ENCODE data around the gene CDC25B. TPM values are rescaled to one million over a fixed set of nuclear protein-coding genes. Genes with fewer than 3 reads are reported as not detected.
A peak's percentile ranks its signal among the peaks of the same experiment; 100 is the strongest.

Gene CDC25B
- 223 TPM for total RNA-seq (2021; ENCODE audit: unreplicated experiment)
- 175 and 226 TPM in 2 replicates for polyA plus RNA-seq (2012)
- percentile 90 among the genes with signal in this experiment for Bru-seq, nascent RNA
- percentile 95 among the genes with signal in this experiment for BruChase-seq, experiment 1, labeled RNA remaining after a 6-hour chase
- BruChase-seq, experiment 2, labeled RNA remaining after a 2-hour chase: percentile 96 among the genes with signal in this experiment
- long read RNA-seq, transcript CDC25B-201 (16 exons, 3,597 nt): major isoform, 29 of 242 reads
- long read RNA-seq, partial matches to known transcripts: 179 of 242 reads
- long read RNA-seq, other reads (novel, unspliced or antisense): 24 of 242 reads

- ATAC-seq: peak; percentile 80
- ChIA-PET RAD21 (ENCODE audit: low non-redundant PET in 1 of 2, low total read pairs in 2 of 2, uncharacterized antibody in 2 of 2, unreplicated experiment in 2 of 2) (interaction anchor here in 1 of 2 experiments (0.6 to 0.8 kb wide), 2 partner anchors 16 to 23 kb away, joined by 3 read pairs; no protein-coding TSS in a partner anchor), POLR2A (interaction anchor here (1.1 to 2.5 kb wide), 3 partner anchors 17 to 25 kb away, joined by 5 to 14 read pairs (median 12); partner anchors contain the start of gene AP5S1), CTCF (interaction anchor here (0.7 to 1.9 kb wide), 7 partner anchors 9 to 59 kb away, joined by 3 to 9 read pairs (median 3); partner anchors contain the start of genes CENPB and SPEF1)
- Histone ChIP-seq H3K4me2 (ENCODE audit: low read length) (peak within 1 kb of the TSS; percentile 94), H3K9me3 (ENCODE audit: control insufficient read depth in 1 of 2, insufficient read depth in 1 of 2, low read depth in 1 of 2, low read length in 2 of 2) (no peaks in the 10 kb centered on the region), H3K27me3 (ENCODE audit: insufficient read depth, low read length) (no peaks in the 10 kb centered on the region), H2AFZ (ENCODE audit: low read depth, low read length, poor library complexity, severe bottlenecking) (no peak within 1 kb of the TSS), H3K9ac (ENCODE audit: low read length) (peak within 1 kb of the TSS; percentile 95), H3K36me3 (ENCODE audit: control insufficient read depth in 1 of 2, insufficient read depth in 2 of 2, low read length in 2 of 2) (peaks cover 18 to 28% of the 10 kb centered on the region in 2 experiments; a peak in 3 of 4 replicates), H3K4me1 (ENCODE audit: control insufficient read depth in 1 of 2, insufficient read depth in 2 of 2, low read length in 2 of 2) (peaks cover 25 to 51% of the 10 kb centered on the region in 2 experiments), H3K9me2 (ENCODE audit: insufficient read depth) (no peaks in the 10 kb centered on the region), H3K27ac (ENCODE audit: low read depth, low read length) (peak within 1 kb of the TSS; percentile 97), H3K4me3 (replicated peaks in 1 of 2; ENCODE audit: low read depth in 1 of 2, low read length in 2 of 2) (peak within 1 kb of the TSS; percentile 66 to 80), H3K79me2 (ENCODE audit: insufficient read depth, low read length) (peaks cover 44% of the 10 kb centered on the region), H4K20me1 (ENCODE audit: insufficient read depth) (no peaks in the 10 kb centered on the region)
- BruUV-seq (replicated peaks): TSS peak; percentile 82
- intact Hi-C loops (cut with micrococcal nuclease): no loop called here
- DNase-seq (ENCODE audit: low read depth, low spot score): peak; percentile 84
- TF ChIP-seq RAD21 (IDR thresholded peaks at IDR 0.05; ENCODE audit: low read depth): 0 out of 2 replicates have a peak, but pooled peaks have one; percentile 17
- TF ChIP-seq FOSL1 (IDR thresholded peaks at IDR 0.05; ENCODE audit: low read depth): no peak
- no peak for TF ChIP-seq TCF7L2 (IDR thresholded peaks at IDR 0.05; ENCODE audit: borderline replicate concordance, extremely low read depth, insufficient read depth, insufficient read length)
- TF ChIP-seq SP1 (IDR thresholded peaks at IDR 0.05; ENCODE audit: low read depth): peak; percentile 52
- no peak; the same call in 1 of the 2 replicates for TF ChIP-seq ELF1 (IDR thresholded peaks at IDR 0.05; ENCODE audit: borderline replicate concordance, low read depth)
- no peak for TF ChIP-seq ATF3 (IDR thresholded peaks at IDR 0.05)
- no peak for TF ChIP-seq SRF (IDR thresholded peaks at IDR 0.05; ENCODE audit: low read depth)
- TF ChIP-seq CTCF (IDR thresholded peaks at IDR 0.05 in 2 of 3, conservative IDR thresholded peaks at IDR 0.05 in 1 of 3; ENCODE audit: borderline replicate concordance in 1 of 3, insufficient read depth in 1 of 3, low read depth in 2 of 3, low read length in 2 of 3): peak in 2 of 3 experiments; percentile 29 to 53; a peak in 3 of 6 replicates
- no peak for TF ChIP-seq CEBPB (IDR thresholded peaks at IDR 0.05; ENCODE audit: low read depth)
- TF ChIP-seq ZFX (IDR thresholded peaks at IDR 0.05): no peak
- no peak for TF ChIP-seq EZH2phosphoT487 (IDR thresholded peaks at IDR 0.05; ENCODE audit: borderline replicate concordance)
- TF ChIP-seq POLR2AphosphoS5 (IDR thresholded peaks at IDR 0.05; ENCODE audit: low read depth, low read length): peak; percentile 86
- TF ChIP-seq CBX3 (IDR thresholded peaks at IDR 0.05; ENCODE audit: low read depth): peak; percentile 0; the same call in 1 of the 2 replicates
- TF ChIP-seq EGR1 (IDR thresholded peaks at IDR 0.05; ENCODE audit: low read depth): peak; percentile 82
- TF ChIP-seq POLR2A (IDR thresholded peaks at IDR 0.05; ENCODE audit: borderline replicate concordance, extremely low read depth, insufficient read depth, insufficient read length): peak; percentile 47
- TF ChIP-seq ZBTB33 (IDR thresholded peaks at IDR 0.05; ENCODE audit: extremely low read depth, insufficient replicate concordance, low read length): no peak
- TF ChIP-seq SIN3A (IDR thresholded peaks at IDR 0.05; ENCODE audit: low read depth): peak; percentile 89
Observed at GRCh38 chr20:3795511-3796468, at the start of gene CDC25B. Gene CDC25B (plus strand): TSS chr20:3796310. CDS start chr20:3796532, 222 bp downstream.

All from HCT116 (cell line).